ENCODE results near the gene TIMM10B. TPM values are rescaled to one million over a fixed set of nuclear protein-coding genes. Genes with fewer than 3 reads are reported as not detected.

The TIMM10B gene
- total and polyA plus RNA-seq, 7 donors = 12.5 to 32.8 (median 16.5) TPM

GRCh38 chr11:6472934-6473333 lies 8.4 kb upstream of the TIMM10B start:
- no peak for DNase-seq
- H3K27me3 ChIP-seq (ENCODE audit: insufficient read depth in 3 of 3, low read length in 2 of 3) = no peaks in the 10 kb centered on the region
- intact Hi-C loops (cut with DNase I) = loop anchor here (5.0 to 10.0 kb wide), 2 partner anchors 134 to 238 kb away; partner anchors contain the start of genes CNGA4 (in 2 of the 2) and FHIP1B (in 2 of the 2)
- peaks cover 19% of the 10 kb centered on the region for H3K4me1 ChIP-seq
- 17 to 42% (median 20%) methylated on average over 1 of the region's 1 CpG for WGBS, 3 donors
- ATAC-seq = no peak
- H3K9me3 ChIP-seq = no peaks in the 10 kb centered on the region
- H3K27ac ChIP-seq = no peak overlapping the region
- TF ChIP-seq CTCF (IDR thresholded peaks at IDR 0.05) = no peak
- peak overlapping the region; percentile 91 for H3K4me3 ChIP-seq
- H3K36me3 ChIP-seq (ENCODE audit: insufficient read depth in 1 of 2, low read depth in 1 of 2) = peaks cover 0 to 17% of the 10 kb centered on the region in 2 donors

- H3K4me1 ChIP-seq = peaks cover 15% of the 10 kb centered on the region
- no peaks in the 10 kb centered on the region for H3K27me3 ChIP-seq (ENCODE audit: insufficient read depth in 3 of 3, low read length in 2 of 3)
- no peak for TF ChIP-seq CTCF (IDR thresholded peaks at IDR 0.05)
- DNase-seq = peak; percentile 96 to 97
- H3K9me3 ChIP-seq = no peaks in the 10 kb centered on the region
- H3K36me3 ChIP-seq (ENCODE audit: insufficient read depth in 1 of 2, low read depth in 1 of 2) = peaks cover 0 to 25% of the 10 kb centered on the region in 2 donors
- intact Hi-C loops (cut with DNase I) = loop anchor here (5.0 to 10.0 kb wide), 2 partner anchors 134 to 239 kb away; partner anchors contain the start of genes CNGA4 (in 2 of the 2) and FHIP1B (in 2 of the 2)
- peak within 1 kb of the TSS; percentile 93 for H3K27ac ChIP-seq
- peak; percentile 91 to 95 (median 92) for ATAC-seq
- H3K4me3 ChIP-seq = peak within 1 kb of the TSS; percentile 91
- 0 to 1% (median 1%) methylated on average over 59 to 87 of the region's 87 CpGs for WGBS, 3 donors
Measured at GRCh38 chr11:6473451-6474412, 7.6 kb upstream of the TIMM10B start, which contains the start of gene TRIM3. Gene TRIM3, minus strand, starts transcription at chr11:6473941. Its CDS starts 8,246 bp downstream, at chr11:6465695.

- ATAC-seq (no peak), DNase-seq (no peak)
- H3K27me3 ChIP-seq (ENCODE audit: insufficient read depth in 3 of 3, low read length in 2 of 3) = no peaks in the 10 kb centered on the region
- peak overlapping the region; percentile 93 for H3K27ac ChIP-seq
- no peak for TF ChIP-seq CTCF (IDR thresholded peaks at IDR 0.05)
- peak overlapping the region; percentile 91 for H3K4me3 ChIP-seq
- H3K9me3 ChIP-seq = no peaks in the 10 kb centered on the region
- intact Hi-C loops (cut with DNase I) = loop anchor here (5.0 to 10.0 kb wide), 2 partner anchors 133 to 240 kb away; partner anchors contain the start of genes CNGA4 (in 2 of the 2) and FHIP1B (in 2 of the 2)
- H3K4me1 ChIP-seq = peaks cover 14% of the 10 kb centered on the region
- 30 to 33% (median 31%) methylated on average over 7 of the region's 7 CpGs for WGBS, 3 donors
- H3K36me3 ChIP-seq (ENCODE audit: insufficient read depth in 1 of 2, low read depth in 1 of 2) = peaks cover 0 to 31% of the 10 kb centered on the region in 2 donors
Measured at GRCh38 chr11:6474413-6474792, 6.9 kb upstream of the TIMM10B start.

- TF ChIP-seq CTCF (IDR thresholded peaks at IDR 0.05) = no peak
- no peak for DNase-seq
- Histone ChIP-seq H3K9me3 (no peaks in the 10 kb centered on the region), H3K36me3 (ENCODE audit: insufficient read depth in 1 of 2, low read depth in 1 of 2) (peaks cover 0 to 37% of the 10 kb centered on the region in 2 donors), H3K27me3 (ENCODE audit: insufficient read depth in 3 of 3, low read length in 2 of 3) (no peaks in the 10 kb centered on the region), H3K4me3 (peak overlapping the region; percentile 91), H3K27ac (peak overlapping the region; percentile 93), H3K4me1 (peaks cover 16% of the 10 kb centered on the region)
- intact Hi-C loops (cut with DNase I) = loop anchor here (5.0 to 10.0 kb wide), 3 partner anchors 132 to 240 kb away; partner anchors contain the start of genes CNGA4 (in 2 of the 2), FHIP1B (in 2 of the 2) and TPP1 (in 1 of the 2)
- WGBS, 3 donors = 61 to 75% (median 69%) methylated on average over 3 of the region's 3 CpGs
- no peak for ATAC-seq
Measured at GRCh38 chr11:6474806-6475500, 6.3 kb upstream of the TIMM10B start.
